NCI-H345 (cell line): ENCODE results near the gene OXT.
"Not testable (repeated sequence)": the region's sequence is repeated elsewhere in the genome, so short reads cannot be mapped to it uniquely, and the experiment has no call there.

Experiments used
- DNase-seq: peaks from one replicate; lab custom pipeline; 2025; lab: John Stamatoyannopoulos, UW

Gene OXT

DNA sequence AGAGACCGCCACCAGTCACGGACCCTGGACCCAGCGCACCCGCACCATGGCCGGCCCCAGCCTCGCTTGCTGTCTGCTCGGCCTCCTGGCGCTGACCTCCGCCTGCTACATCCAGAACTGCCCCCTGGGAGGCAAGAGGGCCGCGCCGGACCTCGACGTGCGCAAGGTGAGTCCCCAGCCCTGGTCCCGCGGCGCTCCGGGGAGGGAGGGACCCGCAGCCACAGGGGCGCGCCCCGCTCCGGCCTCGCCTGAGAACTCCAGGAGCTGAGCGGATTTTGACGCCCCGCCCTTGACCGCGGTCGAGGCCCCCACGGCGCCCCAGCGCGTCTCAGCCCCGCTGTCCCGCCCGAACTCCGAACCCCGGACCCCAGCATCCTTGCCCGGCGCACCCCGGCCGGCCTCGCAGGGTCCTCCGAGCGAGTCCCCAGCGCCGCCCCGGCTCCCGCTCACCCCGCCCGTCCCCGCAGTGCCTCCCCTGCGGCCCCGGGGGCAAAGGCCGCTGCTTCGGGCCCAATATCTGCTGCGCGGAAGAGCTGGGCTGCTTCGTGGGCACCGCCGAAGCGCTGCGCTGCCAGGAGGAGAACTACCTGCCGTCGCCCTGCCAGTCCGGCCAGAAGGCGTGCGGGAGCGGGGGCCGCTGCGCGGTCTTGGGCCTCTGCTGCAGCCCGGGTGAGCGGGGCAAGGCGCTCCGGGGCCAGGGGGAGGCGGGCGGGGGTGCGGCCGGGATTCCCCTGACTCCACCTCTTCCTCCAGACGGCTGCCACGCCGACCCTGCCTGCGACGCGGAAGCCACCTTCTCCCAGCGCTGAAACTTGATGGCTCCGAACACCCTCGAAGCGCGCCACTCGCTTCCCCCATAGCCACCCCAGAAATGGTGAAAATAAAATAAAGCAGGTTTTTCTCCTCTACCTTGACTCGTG is at the start of gene OXT:
TSS of gene OXT (plus strand) at position 11 of the 920 bp plus-strand sequence. CDS start at position 47, 36 bp downstream.
- no peak for DNase-seq

DNA sequence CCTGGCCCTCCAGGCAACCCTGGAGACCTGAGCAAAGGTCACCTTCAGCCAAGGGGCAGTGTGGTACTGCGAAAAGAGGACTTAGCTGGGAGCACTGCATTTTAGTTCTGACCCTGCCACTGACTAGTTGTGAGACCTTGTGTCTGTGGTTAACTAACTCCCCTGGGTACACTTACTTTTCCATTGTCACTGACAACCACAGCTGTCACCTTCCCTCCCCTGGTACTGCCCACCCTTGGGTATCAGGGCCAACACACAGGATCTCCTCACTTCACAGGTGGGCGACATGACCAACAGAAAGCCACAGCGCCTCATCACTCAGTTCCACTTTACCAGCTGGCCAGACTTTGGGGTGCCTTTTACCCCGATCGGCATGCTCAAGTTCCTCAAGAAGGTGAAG is 49.6 kb upstream of the OXT start:
- DNase-seq, result no peak

DNA sequence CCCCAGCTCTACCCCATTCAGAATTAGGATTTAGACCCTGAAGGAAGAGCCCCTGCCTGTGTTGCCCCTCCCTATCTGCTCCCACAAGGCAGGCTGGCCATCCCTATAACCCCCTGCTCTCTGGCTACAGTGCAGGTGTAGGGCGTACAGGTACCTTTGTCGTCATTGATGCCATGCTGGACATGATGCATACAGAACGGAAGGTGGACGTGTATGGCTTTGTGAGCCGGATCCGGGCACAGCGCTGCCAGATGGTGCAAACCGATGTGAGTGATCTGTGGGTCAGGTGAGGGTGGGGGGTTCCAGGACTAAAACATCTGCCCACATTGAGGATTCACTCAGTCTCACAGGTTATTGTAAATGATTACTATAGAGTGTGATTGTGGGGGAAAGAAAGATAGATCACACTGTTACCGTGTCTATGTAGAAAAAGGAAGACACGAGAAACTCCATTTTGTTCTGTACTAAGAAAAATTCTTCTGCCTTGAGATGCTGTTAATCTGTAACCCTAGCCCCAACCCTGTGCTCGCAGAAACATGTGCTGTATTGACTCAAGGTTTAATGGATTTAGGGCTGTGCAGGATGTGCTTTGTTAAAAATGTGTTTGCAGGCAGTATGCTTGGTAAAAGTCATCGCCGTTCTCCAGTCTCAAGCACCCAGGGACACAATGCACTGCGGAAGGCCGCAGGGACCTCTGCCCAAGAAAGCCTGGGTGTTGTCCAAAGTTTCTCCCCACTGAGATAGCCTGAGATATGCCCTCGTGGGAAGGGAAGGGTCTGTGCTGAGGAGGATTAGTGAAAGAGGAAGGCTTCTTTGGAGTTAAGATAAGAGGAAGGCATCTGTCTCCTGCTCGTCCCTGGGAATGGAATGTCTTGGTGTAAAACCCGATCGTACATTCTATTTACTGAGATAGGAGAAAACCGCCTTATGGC is 48.6 kb upstream of the OXT start:
- not testable (repeated sequence) for DNase-seq

DNA sequence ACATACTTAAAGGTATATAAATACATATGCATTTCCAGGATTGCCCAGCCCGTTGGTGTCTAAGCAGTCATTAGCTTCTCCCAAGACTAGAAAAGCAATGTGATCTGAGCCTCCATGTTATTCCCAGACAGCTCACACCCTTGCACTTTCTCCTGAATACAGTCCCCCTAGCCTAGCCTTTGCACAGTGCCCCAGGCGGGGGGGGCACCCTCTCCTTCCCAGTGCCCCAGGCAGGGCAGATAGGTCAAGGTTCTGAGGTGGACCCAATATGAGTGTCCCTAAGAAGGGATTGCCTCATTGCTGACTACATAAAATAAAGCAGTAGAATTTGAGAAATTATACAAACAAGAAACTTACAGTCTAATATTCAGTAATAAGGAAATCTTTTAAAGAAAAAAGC is 43.4 kb upstream of the OXT start:
- DNase-seq, result no peak

DNA sequence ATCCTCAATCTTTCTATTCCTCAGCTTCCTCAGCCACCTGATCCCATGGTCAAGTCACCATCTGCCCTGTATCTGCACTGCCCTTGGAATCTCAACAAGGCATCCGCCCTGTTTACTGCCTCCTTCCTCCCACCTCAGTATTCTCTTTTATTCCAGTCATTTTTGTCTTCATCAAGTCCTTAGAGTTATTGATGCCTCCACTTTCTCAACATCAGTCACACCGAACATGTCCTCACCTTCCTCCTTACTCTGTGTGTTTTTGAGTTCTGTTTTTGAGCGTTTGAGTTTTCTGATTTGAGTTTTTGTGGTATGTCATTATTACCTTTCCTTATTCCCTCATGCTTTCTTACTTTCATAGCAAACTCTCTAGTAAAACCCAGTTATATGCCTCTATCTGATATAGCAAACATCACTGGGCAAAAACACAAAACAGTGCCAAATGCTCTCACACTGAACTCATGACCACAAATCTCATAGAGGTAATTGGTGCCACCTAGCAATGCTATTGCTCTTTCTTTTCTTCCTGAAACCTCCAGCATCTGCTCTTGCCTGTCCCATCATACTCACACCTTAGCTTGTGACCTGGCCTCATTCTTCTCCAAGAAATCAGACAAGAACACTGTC is 39.8 kb upstream of the OXT start:
- DNase-seq, result no peak

DNA sequence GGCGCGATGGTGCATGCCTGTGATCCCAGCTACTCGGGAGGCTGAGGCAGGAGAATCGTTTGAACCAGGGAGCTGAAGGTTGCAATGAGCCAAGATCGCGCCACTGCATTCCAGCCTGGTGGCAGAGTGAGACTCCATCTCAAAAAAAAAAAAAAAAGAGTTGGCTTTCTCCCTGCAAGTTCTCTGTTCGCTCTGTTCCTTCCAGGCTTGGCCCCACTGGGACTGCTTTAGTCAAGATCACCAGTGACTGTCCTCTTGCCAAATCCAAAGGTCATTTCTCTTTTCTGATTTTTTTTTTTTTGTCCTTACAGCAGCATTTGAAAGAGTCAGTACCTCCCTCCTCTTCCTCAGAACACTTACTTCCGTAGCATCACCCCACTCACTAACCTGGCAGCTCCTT is 38.8 kb upstream of the OXT start:
- no peak for DNase-seq

DNA sequence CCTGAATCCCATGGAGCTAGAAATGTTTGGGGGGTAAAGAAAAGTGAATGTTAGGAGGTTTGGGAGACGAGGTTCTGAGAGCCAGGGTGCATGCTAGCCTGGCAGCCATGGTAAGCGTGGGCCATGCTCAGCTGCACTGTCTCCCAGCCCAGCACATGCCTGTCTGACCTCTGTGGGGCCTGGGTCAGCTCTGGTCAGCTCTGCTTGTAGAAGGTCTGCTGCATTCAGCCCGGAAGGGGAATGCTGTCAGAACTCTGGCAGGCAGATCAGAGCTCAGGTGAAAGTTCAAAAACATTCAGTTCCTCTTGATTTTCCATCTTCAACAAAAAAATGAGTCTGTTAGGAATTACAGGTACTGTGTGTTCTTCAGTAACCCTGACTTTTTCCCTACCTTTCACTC is 33.8 kb upstream of the OXT start:
- DNase-seq, result no peak

DNA sequence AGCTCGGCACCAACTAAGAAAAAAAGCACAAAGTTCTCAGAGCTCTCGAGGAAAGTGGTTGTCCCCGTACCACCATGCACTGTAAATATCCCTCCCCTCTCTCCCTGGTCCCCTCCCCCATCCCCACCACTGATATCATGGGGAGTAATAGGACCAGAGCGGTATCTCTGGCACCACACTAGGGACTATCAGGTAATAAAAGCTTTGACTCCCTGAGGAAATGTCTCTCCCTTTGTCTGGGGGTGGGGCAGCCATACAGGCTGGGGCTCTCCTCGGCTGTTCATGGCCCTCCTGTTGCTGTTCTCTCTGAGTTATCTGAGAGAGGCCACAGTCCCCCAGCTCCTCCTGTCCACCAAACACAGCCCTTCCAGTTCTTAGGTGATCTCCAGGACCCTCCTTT is 33.0 kb upstream of the OXT start:
- no peak for DNase-seq

DNA sequence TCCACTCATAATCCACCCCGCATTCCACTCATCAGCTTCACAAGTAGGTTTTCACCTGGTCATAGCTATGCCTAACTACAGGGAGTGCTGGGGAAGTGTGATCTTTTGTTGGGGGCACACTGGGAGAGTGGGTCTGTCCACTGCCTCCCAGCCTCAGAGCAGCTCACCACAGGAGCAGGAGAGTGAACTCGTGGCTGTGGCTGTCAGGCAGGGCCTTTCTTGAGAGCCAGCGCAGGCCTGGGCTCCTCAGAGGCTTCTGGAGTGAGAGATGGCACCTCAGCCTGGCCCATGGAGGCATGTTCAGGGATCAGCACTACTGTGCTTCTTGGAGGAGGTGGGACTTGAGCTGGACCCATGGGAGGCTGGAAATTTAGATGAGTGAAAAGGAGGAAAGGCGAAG is 32.0 kb upstream of the OXT start:
- DNase-seq, result no peak

DNA sequence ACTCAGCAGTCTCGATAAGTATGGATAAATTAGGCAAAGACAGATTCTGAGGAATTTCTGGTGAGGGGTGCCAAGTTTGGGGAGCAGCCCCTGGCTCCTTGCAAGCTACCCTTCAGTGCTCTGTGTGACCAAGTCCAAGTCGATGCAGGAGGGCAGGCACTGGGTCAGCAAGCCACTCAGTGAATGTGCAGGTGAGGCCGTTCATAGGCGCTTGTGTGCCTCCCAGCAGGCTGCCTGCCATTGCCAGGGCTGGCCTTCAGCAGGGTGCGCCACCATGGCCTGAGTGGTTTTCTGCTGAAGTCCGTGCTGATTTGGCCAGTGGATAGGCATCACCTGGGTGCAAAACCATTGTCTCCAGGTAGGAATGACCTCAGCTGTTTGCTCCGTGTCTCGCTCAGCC is 31.3 kb upstream of the OXT start:
- no peak for DNase-seq

DNA sequence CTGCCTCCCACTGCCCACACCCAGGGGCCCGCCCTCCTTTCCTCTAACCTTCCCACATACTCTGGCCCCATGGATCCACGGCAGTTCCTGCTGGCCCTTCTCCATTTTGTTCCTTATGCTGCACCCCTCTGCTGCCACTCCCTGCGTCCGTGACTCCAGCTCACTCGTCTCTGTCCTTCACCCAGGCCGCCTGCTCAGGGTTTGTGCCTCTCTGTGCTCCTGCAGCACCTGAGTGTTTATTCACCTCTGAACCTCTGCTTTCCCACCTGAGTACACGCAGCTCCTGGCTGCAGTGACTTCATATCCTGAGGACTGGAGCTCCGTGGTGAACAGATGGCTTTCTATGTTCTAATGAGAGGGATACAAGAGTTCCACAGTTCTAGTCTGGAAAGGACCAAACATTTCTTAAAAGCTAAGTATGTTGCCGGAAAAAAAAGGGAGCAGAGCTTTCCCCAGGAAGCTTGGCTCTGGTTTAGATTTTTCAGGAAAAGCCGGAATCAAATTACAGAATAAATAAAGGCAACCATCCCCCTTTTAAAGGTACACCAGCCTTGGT is 29.5 kb upstream of the OXT start:
- peak; percentile 72 for DNase-seq

DNA sequence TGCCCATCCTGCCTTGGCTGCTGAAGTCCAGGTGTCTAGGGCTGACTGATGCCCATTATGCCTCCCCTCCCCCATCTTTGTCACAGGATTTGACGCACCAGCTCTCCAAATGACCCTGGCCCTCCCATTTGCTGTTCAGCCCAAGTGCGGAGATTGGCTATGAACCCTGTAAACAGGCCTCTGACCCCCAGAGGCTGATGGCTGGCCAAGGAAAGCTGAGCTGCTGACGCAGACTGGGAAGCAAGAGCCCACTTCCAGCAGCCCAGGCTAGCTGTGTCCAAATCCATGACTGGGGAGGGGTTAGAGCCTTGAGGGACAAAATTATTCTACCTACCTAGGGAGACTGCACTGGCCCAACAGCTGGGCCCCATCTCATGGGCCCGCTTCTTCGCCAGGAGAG is 28.8 kb upstream of the OXT start:
- DNase-seq, result no peak

DNA sequence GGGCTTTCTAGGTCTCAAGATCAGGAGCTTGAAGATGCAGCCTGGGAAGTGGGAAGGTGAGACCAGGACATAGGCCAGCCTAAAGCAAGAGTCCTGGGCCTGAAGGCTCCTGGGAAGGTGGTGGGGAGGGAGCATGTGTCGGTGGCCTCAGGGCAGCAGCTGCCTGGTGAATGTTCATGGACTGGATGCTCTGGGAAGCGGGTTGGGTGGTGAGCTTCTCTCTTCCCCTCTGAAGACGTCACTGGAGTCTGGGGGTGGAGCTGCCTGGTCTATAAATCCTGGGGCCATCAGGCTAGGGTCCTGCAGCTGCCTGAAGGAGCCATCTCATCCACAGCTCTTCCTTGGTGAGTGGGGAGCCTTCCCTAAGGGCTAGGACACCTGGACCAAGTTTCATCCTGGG is 28.1 kb upstream of the OXT start, which contains the start of gene GNRH2:
TSS of gene GNRH2 (plus strand) at position 301 of the 400 bp plus-strand sequence. CDS start 793 bp downstream, outside the sequence.
- no peak for DNase-seq

DNA sequence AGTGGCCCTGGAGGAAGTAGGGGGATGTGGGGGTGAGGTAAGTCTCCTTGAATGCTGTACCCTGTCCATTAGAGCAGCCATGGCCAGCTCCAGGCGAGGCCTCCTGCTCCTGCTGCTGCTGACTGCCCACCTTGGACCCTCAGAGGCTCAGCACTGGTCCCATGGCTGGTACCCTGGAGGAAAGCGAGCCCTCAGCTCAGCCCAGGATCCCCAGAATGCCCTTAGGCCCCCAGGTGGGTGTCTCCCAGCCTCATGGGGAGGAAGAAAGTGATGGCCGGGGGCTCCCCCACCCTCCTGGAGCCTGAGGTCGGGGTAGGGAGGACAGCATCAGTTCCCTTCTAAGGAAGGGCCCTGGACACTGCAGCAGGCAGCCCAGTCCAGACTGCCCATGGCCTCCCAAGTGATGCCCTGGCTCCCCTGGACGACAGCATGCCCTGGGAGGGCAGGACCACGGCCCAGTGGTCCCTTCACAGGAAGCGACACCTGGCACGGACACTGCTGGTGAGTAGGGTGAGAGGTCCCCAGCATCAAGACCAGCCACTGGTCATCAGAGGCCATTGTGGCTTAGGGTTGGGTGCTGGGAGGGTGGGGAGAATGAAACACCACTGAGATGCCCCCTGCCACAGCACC is 27.0 kb upstream of the OXT start:
- no peak for DNase-seq

DNA sequence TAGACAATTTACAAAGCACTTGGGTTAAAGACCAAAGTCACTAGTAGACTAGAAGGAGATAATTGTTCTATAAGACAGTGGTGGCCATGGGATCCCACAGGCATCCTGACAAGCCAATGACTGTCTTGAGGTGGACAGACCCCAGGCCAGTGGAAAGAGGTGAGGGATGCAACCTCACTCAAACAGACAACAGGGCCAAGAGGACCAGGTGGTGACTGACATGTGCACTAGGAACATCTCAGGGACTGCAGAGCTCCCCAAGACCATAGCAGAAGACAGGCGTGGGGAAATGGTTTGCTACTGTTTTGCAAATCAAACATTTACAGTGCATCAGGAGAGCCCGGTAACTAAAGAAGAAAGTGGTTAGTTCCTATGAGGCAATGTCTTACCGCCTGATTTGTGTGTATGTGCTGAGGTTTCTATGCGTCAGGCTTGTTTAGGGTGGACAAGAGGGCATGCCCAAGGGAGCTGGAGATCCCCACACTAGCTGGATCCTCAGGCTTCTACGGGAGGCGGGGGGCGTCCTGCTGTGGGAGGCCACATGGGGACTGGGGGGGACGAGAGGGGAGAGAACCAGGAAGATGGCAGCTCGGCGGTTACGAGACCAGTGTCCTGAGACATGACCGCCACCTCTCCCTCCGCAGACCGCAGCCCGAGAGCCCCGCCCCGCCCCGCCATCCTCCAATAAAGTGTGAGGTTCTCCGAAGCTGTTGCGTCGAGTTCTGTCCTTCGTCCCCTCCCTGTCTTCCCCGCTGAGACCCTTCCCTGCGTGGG is 26.2 kb upstream of the OXT start:
- DNase-seq, result peak; percentile 82

DNA sequence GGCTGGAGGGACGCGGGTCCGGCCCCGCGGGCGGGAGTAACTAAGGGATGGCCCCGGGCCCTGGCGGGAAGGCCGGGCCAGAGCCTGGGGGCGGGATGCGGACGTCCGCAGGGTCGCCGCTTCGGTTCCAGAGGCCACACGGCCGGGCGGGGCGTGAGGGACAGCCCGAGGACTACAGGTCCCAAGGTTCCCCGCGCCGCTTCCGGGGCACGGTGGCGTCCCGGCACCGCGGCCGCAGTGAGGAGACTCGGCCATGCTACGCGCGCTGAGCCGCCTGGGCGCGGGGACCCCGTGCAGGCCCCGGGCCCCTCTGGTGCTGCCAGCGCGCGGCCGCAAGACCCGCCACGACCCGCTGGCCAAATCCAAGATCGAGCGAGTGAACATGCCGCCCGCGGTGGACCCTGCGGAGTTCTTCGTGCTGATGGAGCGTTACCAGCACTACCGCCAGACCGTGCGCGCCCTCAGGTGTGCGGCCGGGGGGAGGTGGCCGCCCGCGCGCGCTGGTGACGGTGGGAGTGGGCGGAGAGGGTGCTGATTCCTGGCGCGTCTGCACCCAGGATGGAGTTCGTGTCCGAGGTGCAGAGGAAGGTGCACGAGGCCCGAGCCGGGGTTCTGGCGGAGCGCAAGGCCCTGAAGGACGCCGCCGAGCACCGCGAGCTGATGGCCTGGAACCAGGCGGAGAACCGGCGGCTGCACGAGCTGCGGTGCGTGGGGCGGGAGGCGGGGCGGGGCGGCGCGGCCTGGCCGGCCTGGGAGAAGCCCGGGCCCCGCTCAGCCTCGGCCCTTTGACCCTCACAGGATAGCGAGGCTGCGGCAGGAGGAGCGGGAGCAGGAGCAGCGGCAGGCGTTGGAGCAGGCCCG is 25.4 kb upstream of the OXT start, which contains the start of gene MRPS26:
TSS of gene MRPS26 (plus strand) at position 237 of the 861 bp plus-strand sequence. CDS start at position 254, 17 bp downstream.
- peak; percentile 90 for DNase-seq

DNA sequence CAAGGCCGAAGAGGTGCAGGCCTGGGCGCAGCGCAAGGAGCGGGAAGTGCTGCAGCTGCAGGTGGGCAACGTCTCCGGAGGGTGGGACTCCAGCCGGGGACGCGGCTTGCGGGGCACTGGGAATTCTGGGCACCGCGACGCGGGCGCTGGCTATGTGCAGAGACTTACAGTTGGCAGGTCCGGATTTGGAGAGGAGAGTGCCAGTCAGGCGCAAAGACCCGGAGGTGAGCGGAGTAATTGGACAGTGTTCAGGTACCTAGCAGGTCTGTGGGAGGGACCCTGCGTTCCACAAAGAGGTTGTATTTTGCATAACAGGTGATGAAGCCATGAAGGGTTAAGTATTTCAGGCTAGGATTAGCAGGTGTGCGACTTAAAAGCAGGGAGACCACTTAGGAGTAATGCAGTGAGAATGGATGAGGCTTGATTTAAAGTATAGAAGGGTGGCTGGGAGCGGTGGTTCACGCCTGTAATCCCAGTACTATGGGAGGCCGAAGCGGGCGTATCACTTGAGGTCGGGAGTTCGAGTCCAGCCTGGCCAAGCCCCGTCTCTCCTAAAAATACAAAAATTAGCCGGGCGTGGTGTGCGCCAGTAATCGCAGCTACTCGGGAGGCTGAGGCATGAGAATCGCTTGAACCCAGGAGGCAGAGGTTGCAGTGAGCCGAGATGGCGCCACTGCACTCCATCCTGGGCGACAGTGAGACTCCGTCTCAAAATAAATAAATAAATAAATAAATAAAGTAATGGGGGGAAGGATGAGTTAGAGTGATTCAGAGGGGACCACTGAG is 24.6 kb upstream of the OXT start:
- DNase-seq, result peak; percentile 86
